Erythroblast (primary cell): Measurements from ENCODE around the gene PCBP3.
A peak's percentile ranks its signal among the peaks of the same experiment; 100 is the strongest.
"Not testable (repeated sequence)": the region's sequence is repeated elsewhere in the genome, so short reads cannot be mapped to it uniquely, and the experiment has no call there.

ENCODE experiments used
- DNase-seq, 2 experiments: peaks; one replicate each; lab custom pipeline; 2025; lab: John Stamatoyannopoulos, UW
- GATA1 ChIP-seq: IDR thresholded peaks from 2 replicates; pipeline ENCODE4 v1.6.1; 2011; ENCODE audit warnings: low read depth, mild to moderate bottlenecking, control low read depth, low read length, moderate library complexity
- POLR2A ChIP-seq: IDR thresholded peaks from 2 replicates; pipeline ENCODE4 v1.6.1; 2011; ENCODE audit warnings: mild to moderate bottlenecking, low read length

The PCBP3 gene

GRCh38 chr21:45804809-45805313 lies 161.3 kb downstream of the PCBP3 start:
- no peak for DNase-seq
- TF ChIP-seq GATA1: no peak
- no peak for TF ChIP-seq POLR2A

GRCh38 chr21:45805321-45805720 lies 161.8 kb downstream of the PCBP3 start:
- DNase-seq: no peak
- TF ChIP-seq POLR2A (no peak), GATA1 (no peak)

- no peak for DNase-seq
- TF ChIP-seq GATA1 (no peak), POLR2A (no peak)
Measured at GRCh38 chr21:45806042-45806441, 162.5 kb downstream of the PCBP3 start.

- not testable (repeated sequence) for DNase-seq
Measured at GRCh38 chr21:45808663-45809062, 165.1 kb downstream of the PCBP3 start.

- no peak for TF ChIP-seq GATA1
- no peak for TF ChIP-seq POLR2A
- DNase-seq: no peak
Measured at GRCh38 chr21:45809421-45809820, 165.9 kb downstream of the PCBP3 start.

- TF ChIP-seq GATA1: no peak
- no peak for TF ChIP-seq POLR2A
- no peak for DNase-seq
Measured at GRCh38 chr21:45811136-45811535, 167.6 kb downstream of the PCBP3 start.

GRCh38 chr21:45814210-45814940 lies 170.8 kb downstream of the PCBP3 start:
- not testable (repeated sequence) for DNase-seq

- DNase-seq: not testable (repeated sequence)
Measured at GRCh38 chr21:45815781-45816180, 172.3 kb downstream of the PCBP3 start.

- DNase-seq: no peak
- TF ChIP-seq GATA1: no peak
- TF ChIP-seq POLR2A: no peak
Measured at GRCh38 chr21:45816794-45817193, 173.3 kb downstream of the PCBP3 start.

- no peak for DNase-seq
- TF ChIP-seq GATA1 (no peak), POLR2A (no peak)
Measured at GRCh38 chr21:45817345-45817744, 173.8 kb downstream of the PCBP3 start.

GRCh38 chr21:45818276-45818903 lies 174.9 kb downstream of the PCBP3 start:
- no peak for DNase-seq
- TF ChIP-seq GATA1: no peak
- TF ChIP-seq POLR2A: no peak

GRCh38 chr21:45818904-45819285 lies 175.4 kb downstream of the PCBP3 start:
- TF ChIP-seq GATA1 (no peak), POLR2A (no peak)
- no peak for DNase-seq

- DNase-seq: no peak
- TF ChIP-seq GATA1 (no peak), POLR2A (no peak)
Measured at GRCh38 chr21:45819478-45820170, 176.1 kb downstream of the PCBP3 start.

- no peak for TF ChIP-seq GATA1
- no peak for TF ChIP-seq POLR2A
- DNase-seq: peak; percentile 69 to 83
Measured at GRCh38 chr21:45820171-45821091, 176.9 kb downstream of the PCBP3 start.
